SU-DHL-6 (cell line): ENCODE measurements around the gene MACIR.

ENCODE experiments used
- H2AFZ ChIP-seq: fragments of 200-600 bp; sonication (generic); 2 replicates; pipeline ENCODE4 v1.6.1; 2014; ENCODE audit warnings: low read depth, mild to moderate bottlenecking, moderate library complexity, mixed read lengths, antibody characterized with exemption, low read length; ENCODE audit not compliant: severe bottlenecking
- H3F3A ChIP-seq: fragments of 200-600 bp; shearing (Covaris generic); 2 replicates; pipeline ENCODE4 v1.6.0; 2016; ENCODE audit warnings: antibody characterized with exemption, mild to moderate bottlenecking; ENCODE audit not compliant: insufficient read depth
- H3K27ac ChIP-seq: fragments of 200-600 bp; sonication (generic); 2 replicates; pipeline ENCODE4 v1.5.1; 2016; ENCODE audit warnings: low read depth, mild to moderate bottlenecking, low read length, moderate library complexity, mixed read lengths
- H3K27me3 ChIP-seq: fragments of 200-600 bp; sonication (generic), shearing (Covaris generic); 2 replicates; pipeline ENCODE4 v1.6.0; 2014; ENCODE audit warnings: mild to moderate bottlenecking, low read length
- H3K36me3 ChIP-seq: fragments of 200-600 bp; sonication (generic); 2 replicates; pipeline ENCODE4 v1.6.1; 2014; ENCODE audit warnings: mild to moderate bottlenecking, low read length, mixed read lengths
- H3K4me2 ChIP-seq: fragments of 300-600, 200-600 bp; shearing (Covaris generic), sonication (generic); 2 replicates; pipeline ENCODE4 v1.6.0; 2014; ENCODE audit warnings: low read length, low read depth, mild to moderate bottlenecking; ENCODE audit not compliant: poor library complexity, severe bottlenecking
- H3K4me3 ChIP-seq: fragments of 200-600 bp; sonication (generic); 2 replicates; pipeline ENCODE4 v1.5.1; 2014; ENCODE audit warnings: antibody characterized with exemption, low read length, mild to moderate bottlenecking, mixed read lengths; ENCODE audit not compliant: insufficient read depth, poor library complexity, severe bottlenecking
- H3K79me2 ChIP-seq: fragments of 200-600 bp; sonication (generic); 2 replicates; pipeline ENCODE4 v1.6.1; 2014; ENCODE audit warnings: mild to moderate bottlenecking, low read length, moderate library complexity; ENCODE audit not compliant: insufficient read depth
- H3K9ac ChIP-seq: fragments of 200-600 bp; sonication (generic); 2 replicates; pipeline ENCODE4 v1.7.0; 2014; ENCODE audit warnings: mild to moderate bottlenecking, low read length
- H3K9me2 ChIP-seq: fragments of 200-600 bp; sonication (generic); replicated peaks from 2 replicates; pipeline ENCODE4 v1.6.1; 2014; ENCODE audit warnings: low read length; ENCODE audit not compliant: insufficient read depth
- H3K9me3 ChIP-seq: fragments of 200-600 bp; sonication (generic); 2 replicates; pipeline ENCODE4 v1.6.1; 2014; ENCODE audit warnings: low read length, mixed read lengths; ENCODE audit not compliant: insufficient read depth
- H4K20me1 ChIP-seq: fragments of 200-600 bp; sonication (generic); 2 replicates; pipeline ENCODE4 v1.6.1; 2014; ENCODE audit warnings: low read depth, mild to moderate bottlenecking, antibody characterized with exemption, low read length, moderate library complexity, mixed read lengths
- CTCF ChIP-seq: fragments of 200-600 bp; sonication (generic); IDR thresholded peaks from one replicate; pipeline ENCODE4 v1.5.1; 2017; ENCODE audit warnings: antibody characterized with exemption, mild to moderate bottlenecking, low read length, moderate library complexity; ENCODE audit not compliant: insufficient read depth, poor library complexity, severe bottlenecking
- EZH2phosphoT487 ChIP-seq: fragments of 200-600 bp; sonication (generic), shearing (Covaris generic); conservative IDR thresholded peaks from 2 replicates; pipeline ENCODE4 v1.6.1; 2018; ENCODE audit warnings: mild to moderate bottlenecking, antibody characterized with exemption, low read length, moderate library complexity, mixed read lengths

The MACIR gene

GRCh38 chr5:103286622-103287021, 28.1 kb downstream of the MACIR start:
- no peak overlapping the region for H3K4me2 ChIP-seq
- H2AFZ ChIP-seq: no peak overlapping the region
- no peaks in the 10 kb centered on the region for H3K79me2 ChIP-seq
- no peak overlapping the region for H3K4me3 ChIP-seq
- H3K9ac ChIP-seq: no peak overlapping the region
- no peaks in the 10 kb centered on the region for H3K27me3 ChIP-seq
- TF ChIP-seq EZH2phosphoT487 (no peak), CTCF (no peak)
- H3F3A ChIP-seq: no peaks in the 10 kb centered on the region
- H3K9me2 ChIP-seq: no peaks in the 10 kb centered on the region
- no peaks in the 10 kb centered on the region for H3K9me3 ChIP-seq
- H3K36me3 ChIP-seq: no peaks in the 10 kb centered on the region
- no peak overlapping the region for H3K27ac ChIP-seq
- H4K20me1 ChIP-seq: no peaks in the 10 kb centered on the region

GRCh38 chr5:103289024-103289423, 30.5 kb downstream of the MACIR start:
- H3K79me2 ChIP-seq: no peaks in the 10 kb centered on the region
- H3K4me3 ChIP-seq: no peak overlapping the region
- TF ChIP-seq CTCF: no peak
- TF ChIP-seq EZH2phosphoT487: no peak
- H4K20me1 ChIP-seq: no peaks in the 10 kb centered on the region
- H2AFZ ChIP-seq: no peak overlapping the region
- no peaks in the 10 kb centered on the region for H3K9me2 ChIP-seq
- no peak overlapping the region for H3K27ac ChIP-seq
- no peaks in the 10 kb centered on the region for H3F3A ChIP-seq
- no peaks in the 10 kb centered on the region for H3K9me3 ChIP-seq
- no peaks in the 10 kb centered on the region for H3K27me3 ChIP-seq
- H3K4me2 ChIP-seq: no peak overlapping the region
- no peaks in the 10 kb centered on the region for H3K36me3 ChIP-seq
- no peak overlapping the region for H3K9ac ChIP-seq

GRCh38 chr5:103290846-103291245, 32.3 kb downstream of the MACIR start:
- Histone ChIP-seq H3K27ac (no peak overlapping the region), H3K9ac (no peak overlapping the region), H3K4me3 (no peak overlapping the region), H3K4me2 (no peak overlapping the region), H3K9me2 (no peaks in the 10 kb centered on the region), H3K79me2 (no peaks in the 10 kb centered on the region), H4K20me1 (no peaks in the 10 kb centered on the region), H3F3A (no peaks in the 10 kb centered on the region), H3K36me3 (no peaks in the 10 kb centered on the region), H3K9me3 (no peaks in the 10 kb centered on the region), H3K27me3 (no peaks in the 10 kb centered on the region), H2AFZ (no peak overlapping the region)
- TF ChIP-seq EZH2phosphoT487 (no peak), CTCF (no peak)

- TF ChIP-seq CTCF (no peak), EZH2phosphoT487 (no peak)
- Histone ChIP-seq H3K27me3 (no peaks in the 10 kb centered on the region), H3K36me3 (no peaks in the 10 kb centered on the region), H2AFZ (no peak overlapping the region), H3K4me3 (no peak overlapping the region), H3K79me2 (no peaks in the 10 kb centered on the region), H3K9me2 (no peaks in the 10 kb centered on the region), H3K9ac (no peak overlapping the region), H3K9me3 (no peaks in the 10 kb centered on the region), H3K4me2 (no peak overlapping the region), H4K20me1 (no peaks in the 10 kb centered on the region), H3K27ac (no peak overlapping the region), H3F3A (no peaks in the 10 kb centered on the region)
These were observed 33.0 kb downstream of the MACIR start for GRCh38 chr5:103291606-103292005.
